Measurements from ENCODE around the gene KRT23.

DNA sequence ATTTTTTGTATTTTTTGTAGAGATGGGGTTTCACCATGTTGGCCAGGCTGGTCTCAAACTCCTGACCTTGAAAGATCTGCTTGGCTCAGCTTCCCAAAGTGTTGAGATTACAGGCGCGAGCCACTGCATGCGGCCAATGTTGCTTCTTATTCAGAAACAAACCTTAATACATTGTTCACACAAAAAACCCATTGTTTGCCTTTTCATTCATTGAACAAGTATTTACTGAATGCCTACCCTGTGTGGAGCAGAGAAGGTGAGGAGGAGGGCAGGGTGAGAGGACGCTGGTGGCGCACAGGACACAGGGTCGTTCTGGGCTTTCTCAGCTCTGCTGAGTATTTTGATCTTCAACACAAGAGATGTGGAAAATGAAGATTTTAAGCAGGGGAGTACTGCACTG lies 8.0 kb upstream of the KRT23 start:
- TF ChIP-seq EZH2 (IDR thresholded peaks at IDR 0.05): no peak
- TF ChIP-seq POLR2AphosphoS5 (IDR thresholded peaks at IDR 0.05; ENCODE audit: borderline replicate concordance, low read depth, low read length): no peak
